MG63 (cell line): ENCODE measurements around the gene FAM89B. TPM values are rescaled to one million over a fixed set of nuclear protein-coding genes. Genes with fewer than 3 reads are reported as not detected.

ENCODE experiments used
- DNase-seq: peaks from one replicate; pipeline ENCODE4 v3.0.0-alpha.2; 2020
- H3K27me3 ChIP-seq: fragments of 250-450 bp; sonication (Bioruptor Pico); 2 replicates; pipeline ENCODE4 v1.5.1; 2020; ENCODE audit warnings: mild to moderate bottlenecking, moderate library complexity
- H3K36me3 ChIP-seq: fragments of 250-450 bp; sonication (Bioruptor Pico); 2 replicates; pipeline ENCODE4 v1.5.1; 2020; ENCODE audit warnings: mild to moderate bottlenecking, moderate library complexity
- H3K4me3 ChIP-seq: fragments of 250-450 bp; sonication (Bioruptor Pico); 2 replicates; pipeline ENCODE4 v1.5.1; 2020; ENCODE audit warnings: mild to moderate bottlenecking, moderate library complexity
- H3K9me3 ChIP-seq: fragments of 250-450 bp; sonication (Bioruptor Pico); 2 replicates; pipeline ENCODE4 v1.5.1; 2020; ENCODE audit warnings: mild to moderate bottlenecking, moderate library complexity
- total RNA-seq: library from RNA; depleted of rRNA; stranded (reverse); fragments of >200 nt; shearing (Covaris generic); gene quantifications from 2 replicates; pipeline ENCODE4 v1.2.3, GENCODE V29; 2014; ENCODE audit warnings: low replicate concordance

Gene FAM89B
- total RNA-seq, 1 experiment from 2014 or later: 66.6 TPM

DNA sequence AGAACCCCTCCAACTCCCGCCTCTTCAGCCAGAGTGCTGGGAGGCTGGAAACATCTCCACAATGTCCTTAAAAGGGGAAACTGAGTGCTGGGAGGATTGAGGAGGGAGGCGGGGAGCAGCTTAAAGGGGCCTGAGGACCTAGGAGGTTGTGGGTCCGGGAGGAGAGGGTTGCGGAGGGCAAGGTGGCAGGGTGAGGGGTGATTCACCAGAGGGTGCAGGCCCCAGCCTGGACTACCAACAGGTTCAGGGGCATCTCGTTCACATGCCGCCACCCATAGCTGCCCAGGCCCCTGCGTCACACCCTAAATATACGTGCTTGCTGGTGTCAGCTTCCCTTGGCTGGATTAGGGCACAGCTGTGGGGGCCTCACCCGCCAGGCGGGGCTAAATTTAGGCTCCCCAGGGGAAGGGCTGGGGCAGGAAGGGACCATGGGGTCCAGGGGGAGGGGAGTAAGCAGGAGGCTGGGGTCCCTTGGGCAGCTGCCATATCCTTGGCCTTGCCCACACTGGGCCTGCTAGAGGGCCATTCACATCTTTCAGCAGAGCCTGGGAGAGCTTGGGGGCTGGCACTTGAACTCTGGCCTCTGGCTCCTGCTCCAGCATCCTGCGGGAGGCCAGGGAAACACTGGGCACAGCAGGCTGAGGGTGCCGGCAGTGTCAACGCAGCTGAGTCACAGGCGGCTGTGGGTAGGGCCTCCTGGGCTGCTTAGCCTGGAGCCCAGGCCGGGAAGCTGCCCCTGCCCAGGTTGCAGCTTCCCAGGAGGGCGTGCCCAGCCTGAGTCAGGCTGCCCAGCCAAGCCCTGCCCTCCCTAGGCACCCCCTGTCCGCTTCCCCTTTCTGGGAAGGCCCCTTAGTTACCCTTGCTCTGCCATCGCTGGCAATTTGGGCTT, 4.8 kb downstream of the FAM89B start:
- peak overlapping the region; percentile 64 for H3K4me3 ChIP-seq
- peaks cover 50% of the 10 kb centered on the region for H3K36me3 ChIP-seq
- DNase-seq: peak; percentile 97
- H3K9me3 ChIP-seq: no peaks in the 10 kb centered on the region
- H3K27me3 ChIP-seq: no peaks in the 10 kb centered on the region

DNA sequence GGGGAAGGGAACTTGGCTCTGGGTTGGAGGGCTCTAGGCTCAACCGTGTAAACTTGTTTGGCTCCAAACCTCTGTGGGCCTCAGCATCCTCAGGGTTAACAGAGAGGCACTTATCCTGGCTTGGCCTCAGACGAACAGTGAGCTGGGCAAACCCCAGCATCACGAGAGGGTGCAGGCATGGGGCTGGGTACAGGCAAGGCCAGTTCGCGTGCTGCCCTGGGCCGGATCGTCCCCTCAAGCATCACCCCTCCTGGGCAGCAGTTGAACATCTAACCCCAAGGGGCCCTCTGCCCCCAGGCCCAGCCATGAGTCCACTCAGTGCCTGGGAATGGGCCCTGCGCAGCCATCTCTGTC, 5.4 kb downstream of the FAM89B start:
- DNase-seq: no peak
- Histone ChIP-seq H3K27me3 (no peaks in the 10 kb centered on the region), H3K9me3 (no peaks in the 10 kb centered on the region), H3K36me3 (peaks cover 50% of the 10 kb centered on the region), H3K4me3 (peak overlapping the region; percentile 64)

DNA sequence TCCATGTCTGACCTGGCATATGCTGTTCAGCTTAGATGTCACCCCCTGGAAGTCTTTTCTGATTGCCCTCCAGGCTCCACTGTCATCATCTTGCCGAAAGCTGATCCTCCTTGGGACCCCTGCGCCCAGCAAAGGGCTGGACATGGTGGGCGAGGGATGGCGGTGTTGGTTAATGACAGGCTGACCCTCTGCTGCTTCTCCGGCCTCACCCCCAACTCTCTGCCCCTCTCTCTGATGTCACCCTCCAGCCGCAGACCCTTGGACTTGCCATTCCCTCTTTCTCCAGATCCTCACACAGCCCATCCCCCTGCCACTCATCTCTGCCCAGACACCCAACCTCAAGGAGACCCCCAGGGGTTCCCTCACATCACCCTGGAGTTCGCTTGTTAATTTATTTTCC, 5.8 kb downstream of the FAM89B start:
- no peak for DNase-seq
- Histone ChIP-seq H3K36me3 (peaks cover 47% of the 10 kb centered on the region), H3K4me3 (no peak overlapping the region), H3K27me3 (no peaks in the 10 kb centered on the region), H3K9me3 (no peaks in the 10 kb centered on the region)

DNA sequence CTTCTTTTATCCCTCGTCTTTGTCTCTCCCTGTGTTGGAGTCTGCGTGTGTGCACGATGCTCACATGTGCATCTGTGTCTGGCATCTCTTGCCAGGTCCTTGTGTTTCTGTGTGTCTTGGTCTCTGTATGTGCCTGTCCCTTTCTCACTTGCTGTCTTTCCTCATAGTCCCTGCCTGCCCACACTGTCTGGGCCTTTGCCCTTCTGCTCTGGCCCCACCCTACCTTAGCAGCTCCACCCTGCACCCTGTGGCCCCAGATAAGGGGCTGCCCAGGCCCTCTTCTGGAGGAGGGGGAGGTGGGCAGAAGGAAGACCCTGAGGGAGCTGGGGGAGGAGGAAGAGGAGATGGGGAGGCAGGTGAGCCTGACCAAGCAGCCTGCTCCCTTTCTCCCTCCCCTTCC, 6.3 kb downstream of the FAM89B start:
- Histone ChIP-seq H3K9me3 (no peaks in the 10 kb centered on the region), H3K36me3 (peaks cover 42% of the 10 kb centered on the region), H3K4me3 (no peak overlapping the region), H3K27me3 (no peaks in the 10 kb centered on the region)
- DNase-seq: no peak

DNA sequence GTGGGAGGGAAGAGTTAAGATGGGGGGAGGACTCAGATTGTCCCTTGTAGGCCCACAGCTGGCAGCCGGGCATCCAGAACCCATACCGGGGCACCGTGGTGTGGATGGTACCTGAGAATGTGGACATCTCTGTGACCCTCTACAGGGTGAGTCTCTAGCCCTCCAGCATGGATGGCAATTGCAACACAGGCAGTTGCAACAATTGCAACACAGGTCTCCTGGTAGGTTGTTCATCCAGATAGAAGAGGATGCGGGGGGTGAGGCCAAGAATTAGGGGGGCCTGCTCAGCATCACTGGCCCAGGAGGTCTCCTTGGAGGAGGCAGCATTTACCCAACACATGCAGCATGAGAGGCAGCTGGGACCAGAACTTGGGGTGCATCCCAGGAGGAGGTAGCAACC, 7.0 kb downstream of the FAM89B start:
- peaks cover 41% of the 10 kb centered on the region for H3K36me3 ChIP-seq
- H3K4me3 ChIP-seq: no peak overlapping the region
- no peak for DNase-seq
- H3K27me3 ChIP-seq: no peaks in the 10 kb centered on the region
- H3K9me3 ChIP-seq: no peaks in the 10 kb centered on the region

DNA sequence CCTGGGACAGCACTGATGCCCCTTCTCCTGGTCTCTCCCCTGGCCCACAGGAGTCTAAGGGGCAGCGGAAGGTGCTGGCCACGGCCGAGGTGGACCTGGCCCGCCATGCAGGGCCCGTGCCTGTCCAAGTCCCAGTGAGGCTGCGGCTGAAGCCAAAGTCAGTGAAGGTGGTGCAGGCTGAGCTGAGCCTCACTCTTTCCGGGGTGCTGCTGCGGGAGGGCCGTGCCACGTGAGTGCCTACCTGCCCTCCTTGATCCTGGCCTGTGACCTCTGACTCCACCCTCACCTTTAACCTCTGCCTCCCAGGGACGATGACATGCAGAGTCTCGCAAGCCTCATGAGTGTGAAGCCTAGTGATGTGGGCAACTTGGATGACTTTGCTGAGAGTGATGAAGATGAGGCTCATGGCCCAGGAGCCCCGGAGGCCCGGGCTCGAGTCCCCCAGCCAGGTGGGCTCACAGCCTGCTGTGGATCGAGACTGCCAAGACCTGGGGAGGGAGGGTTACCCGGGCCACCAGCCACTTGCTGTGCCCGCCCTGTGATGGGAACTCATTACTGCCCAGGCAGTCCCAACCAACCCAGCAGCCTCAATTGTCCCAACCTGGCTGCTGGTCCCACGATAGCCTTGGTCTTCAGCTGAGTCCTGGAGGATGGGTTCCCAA, 7.8 kb downstream of the FAM89B start:
- no peaks in the 10 kb centered on the region for H3K27me3 ChIP-seq
- H3K4me3 ChIP-seq: no peak overlapping the region
- DNase-seq: no peak
- H3K9me3 ChIP-seq: no peaks in the 10 kb centered on the region
- peaks cover 44% of the 10 kb centered on the region for H3K36me3 ChIP-seq

- Histone ChIP-seq H3K36me3 (peaks cover 44% of the 10 kb centered on the region), H3K27me3 (no peaks in the 10 kb centered on the region), H3K9me3 (no peaks in the 10 kb centered on the region), H3K4me3 (no peak overlapping the region)
- DNase-seq: no peak
These were observed 8.4 kb downstream of the FAM89B start for GRCh38 chr11:65580756-65581155.

DNA sequence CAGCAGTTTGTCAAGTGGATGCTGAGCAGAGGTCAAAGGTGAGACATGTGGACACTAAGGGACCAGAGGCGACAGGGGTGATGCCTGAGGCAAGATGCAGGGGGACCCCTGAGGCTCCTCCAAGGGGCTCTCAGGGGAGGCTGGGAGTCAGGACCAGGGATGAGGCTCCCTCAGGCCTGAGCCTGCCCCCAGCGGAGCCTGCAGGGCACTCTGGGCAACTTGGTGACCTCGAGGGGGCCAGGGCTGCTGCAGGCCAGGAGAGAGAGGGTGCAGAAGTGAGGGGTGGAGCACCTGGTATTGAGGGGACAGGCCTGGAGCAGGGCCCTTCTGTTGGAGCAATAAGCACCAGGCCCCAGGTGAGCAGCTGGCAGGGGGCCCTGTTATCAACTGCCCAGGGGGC, 9.6 kb downstream of the FAM89B start:
- Histone ChIP-seq H3K36me3 (peaks cover 48% of the 10 kb centered on the region), H3K27me3 (no peaks in the 10 kb centered on the region)

DNA sequence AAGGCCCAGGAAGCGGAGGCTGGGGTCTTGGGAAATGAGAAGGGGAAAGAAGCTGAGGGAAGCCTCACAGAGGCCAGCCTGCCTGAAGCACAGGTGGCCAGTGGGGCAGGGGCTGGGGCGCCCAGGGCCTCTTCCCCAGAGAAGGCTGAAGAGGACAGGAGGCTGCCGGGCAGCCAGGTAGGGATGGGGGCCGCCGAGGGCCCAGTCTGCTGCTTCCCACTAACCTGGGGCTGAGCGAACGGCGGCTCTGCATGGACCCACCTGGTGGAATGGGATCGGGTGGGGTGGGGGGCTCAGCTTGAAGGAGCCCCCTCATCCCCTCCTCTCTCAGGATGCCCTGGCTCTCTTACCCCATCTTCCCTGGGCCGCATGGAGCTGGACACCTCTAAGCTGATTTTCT, 11.3 kb downstream of the FAM89B start:
- H3K36me3 ChIP-seq: peaks cover 42% of the 10 kb centered on the region
- no peak for DNase-seq
- H3K27me3 ChIP-seq: no peaks in the 10 kb centered on the region
- no peaks in the 10 kb centered on the region for H3K9me3 ChIP-seq
- H3K4me3 ChIP-seq: no peak overlapping the region

More for the DNA sequence above, 9.6 kb downstream of the FAM89B start:
- Histone ChIP-seq H3K4me3 (no peak overlapping the region), H3K9me3 (no peaks in the 10 kb centered on the region)
- no peak for DNase-seq

GRCh38 chr11:65584106-65584505, 11.8 kb downstream of the FAM89B start:
- Histone ChIP-seq H3K27me3 (no peaks in the 10 kb centered on the region), H3K4me3 (no peak overlapping the region), H3K9me3 (no peaks in the 10 kb centered on the region), H3K36me3 (peaks cover 40% of the 10 kb centered on the region)
- no peak for DNase-seq

- H3K4me3 ChIP-seq: no peak overlapping the region
- no peaks in the 10 kb centered on the region for H3K9me3 ChIP-seq
- H3K27me3 ChIP-seq: no peaks in the 10 kb centered on the region
- peaks cover 36% of the 10 kb centered on the region for H3K36me3 ChIP-seq
- DNase-seq: no peak
These were observed 12.4 kb downstream of the FAM89B start for GRCh38 chr11:65584723-65585171.

DNA sequence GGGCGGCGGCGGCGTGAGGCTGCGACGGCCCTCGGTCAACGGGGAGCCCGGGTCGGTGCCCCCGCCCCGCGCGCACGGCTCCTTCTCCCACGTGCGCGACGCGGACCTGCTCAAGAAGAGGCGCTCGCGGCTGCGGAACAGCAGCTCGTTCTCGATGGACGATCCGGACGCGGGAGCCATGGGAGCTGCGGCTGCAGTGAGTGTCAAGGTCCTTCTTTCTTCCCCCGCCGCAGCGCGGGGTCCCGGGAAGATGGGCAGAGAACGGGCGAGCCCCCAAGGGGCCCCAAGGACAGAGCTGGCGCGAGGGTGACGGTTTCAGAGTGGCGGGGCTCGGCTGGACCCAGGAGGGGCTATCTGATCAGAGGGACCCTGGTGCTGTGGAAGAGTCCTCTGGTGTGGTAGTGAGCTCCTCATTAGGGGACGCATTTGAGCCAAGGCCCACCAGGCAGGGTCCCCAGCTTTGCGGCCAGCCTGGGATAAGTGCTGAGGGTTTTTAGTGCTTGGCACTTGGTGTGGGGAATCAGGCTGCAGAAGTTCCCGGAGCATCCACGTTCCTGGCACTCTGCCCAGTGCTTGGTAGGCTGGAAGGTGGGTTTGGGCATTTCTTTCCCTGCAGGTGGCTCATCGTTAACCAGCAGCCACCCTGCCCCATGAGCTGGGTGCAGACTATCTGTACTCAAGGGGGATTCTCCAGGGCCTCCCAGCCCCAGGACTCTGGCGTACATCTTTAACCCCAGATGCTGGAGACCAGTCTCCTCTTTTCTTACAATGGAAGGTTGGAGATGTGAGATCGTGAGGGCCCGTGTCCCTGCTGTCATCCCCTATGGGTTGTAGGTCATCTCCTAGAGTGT, 13.3 kb downstream of the FAM89B start:
- H3K27me3 ChIP-seq: no peaks in the 10 kb centered on the region

DNA sequence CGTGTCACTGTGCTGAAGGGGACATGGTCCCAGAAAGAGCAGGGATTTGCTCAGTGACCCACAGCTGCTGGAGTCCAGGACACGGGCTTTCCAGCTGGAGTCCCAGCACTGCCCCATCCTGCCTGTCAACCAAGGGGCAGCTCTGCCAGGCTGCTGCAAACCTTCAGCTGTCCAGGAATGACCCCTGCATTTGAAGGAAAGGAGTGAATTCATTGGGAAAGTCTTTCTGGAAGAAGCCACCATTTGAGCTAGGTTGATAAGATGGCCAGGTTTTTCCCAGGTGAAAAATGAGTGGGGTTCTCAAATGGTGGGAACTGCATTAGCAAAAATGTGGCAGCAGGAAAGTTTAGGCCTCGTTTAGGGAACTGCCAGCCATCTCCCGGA, 13.9 kb downstream of the FAM89B start:
- Histone ChIP-seq H3K36me3 (peaks cover 33% of the 10 kb centered on the region), H3K9me3 (no peaks in the 10 kb centered on the region), H3K4me3 (no peak overlapping the region), H3K27me3 (no peaks in the 10 kb centered on the region)
- no peak for DNase-seq

More for the DNA sequence above, 13.3 kb downstream of the FAM89B start:
- Histone ChIP-seq H3K9me3 (no peaks in the 10 kb centered on the region), H3K4me3 (no peak overlapping the region), H3K36me3 (peaks cover 36% of the 10 kb centered on the region)
- no peak for DNase-seq

DNA sequence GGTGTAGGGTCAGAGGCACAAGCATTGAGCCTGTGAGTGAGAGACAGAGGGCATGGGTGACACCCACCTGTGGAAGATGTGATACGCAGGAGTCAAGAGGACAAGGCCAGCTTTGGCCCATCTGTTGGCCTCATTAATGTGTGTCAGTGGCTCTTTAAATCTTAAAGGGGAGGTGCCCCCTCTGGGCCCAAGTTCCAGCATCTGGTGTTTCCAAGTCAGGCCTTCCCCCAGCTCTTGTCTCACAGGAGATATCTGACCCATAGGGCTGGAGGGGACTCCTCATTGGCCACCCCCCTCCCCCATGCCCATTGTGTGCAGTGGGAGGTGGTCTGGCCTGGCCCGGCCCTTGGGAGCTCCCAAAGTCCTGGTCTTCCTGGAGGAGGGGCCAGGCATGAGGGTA, 14.3 kb downstream of the FAM89B start:
- H3K4me3 ChIP-seq: no peak overlapping the region
- no peaks in the 10 kb centered on the region for H3K9me3 ChIP-seq
- DNase-seq: no peak
- peaks cover 32% of the 10 kb centered on the region for H3K36me3 ChIP-seq
- no peaks in the 10 kb centered on the region for H3K27me3 ChIP-seq

DNA sequence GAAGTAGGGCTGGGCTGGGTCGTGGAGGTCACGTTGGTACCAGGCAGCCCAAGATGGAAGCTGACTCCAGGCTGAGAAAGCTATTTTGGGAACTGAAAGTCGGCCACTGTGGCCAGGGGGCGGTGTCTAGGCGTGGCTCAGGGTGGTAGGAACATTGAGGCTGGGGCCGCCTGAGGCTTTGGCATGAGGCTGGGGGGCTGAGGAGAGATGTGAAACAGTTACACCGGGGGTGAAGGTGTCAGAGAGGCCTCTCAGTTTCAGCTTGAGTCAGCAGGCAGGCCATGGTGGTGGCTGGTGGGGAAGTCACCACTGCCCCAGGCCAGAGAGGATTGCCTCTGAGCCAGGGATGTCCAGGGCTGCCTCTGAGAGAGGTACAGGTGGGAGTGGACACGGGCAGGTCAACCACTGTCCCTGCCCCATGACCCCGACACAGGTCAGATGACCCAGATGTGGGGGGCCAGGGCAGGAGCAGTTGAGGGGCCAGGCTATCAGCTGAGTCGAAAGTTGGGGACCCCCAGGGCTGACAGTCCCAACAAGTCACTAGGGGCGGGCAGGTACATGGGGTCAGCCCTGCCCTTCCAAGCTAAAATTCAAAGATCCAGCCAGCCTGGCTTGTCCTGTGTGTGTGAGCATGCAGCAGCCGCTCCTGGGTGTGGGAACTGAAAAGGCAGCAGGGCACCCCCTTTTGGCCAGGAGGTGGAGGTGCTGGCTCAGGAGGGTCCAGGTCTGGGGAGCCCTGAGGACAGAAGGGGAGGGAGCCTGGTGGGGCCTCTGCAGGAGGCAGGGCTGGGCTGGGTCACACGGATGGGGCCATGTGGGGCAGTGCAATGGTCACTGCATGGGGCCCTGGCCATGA, 16.1 kb downstream of the FAM89B start:
- Histone ChIP-seq H3K36me3 (peaks cover 27% of the 10 kb centered on the region), H3K9me3 (no peaks in the 10 kb centered on the region), H3K4me3 (no peak overlapping the region), H3K27me3 (no peaks in the 10 kb centered on the region)
- DNase-seq: no peak
